HL-60/S4 treated with phorbol 12-myristate 13-acetate at 8.2 ng/mL for 4 days and 3 days (cell line): ENCODE results near the gene ST6GALNAC6.
"Not testable (repeated sequence)": the region's sequence is repeated elsewhere in the genome, so short reads cannot be mapped to it uniquely, and the experiment has no call there.

ENCODE experiments used
- in situ Hi-C: fragments of 300-500 bp; cut with MboI; formaldehyde crosslinking; loops from 2 replicates; pipeline ENCODE4 v1.15.0; 2022; ENCODE audit warnings: low sequenced_read_pairs

ST6GALNAC6 gene

DNA sequence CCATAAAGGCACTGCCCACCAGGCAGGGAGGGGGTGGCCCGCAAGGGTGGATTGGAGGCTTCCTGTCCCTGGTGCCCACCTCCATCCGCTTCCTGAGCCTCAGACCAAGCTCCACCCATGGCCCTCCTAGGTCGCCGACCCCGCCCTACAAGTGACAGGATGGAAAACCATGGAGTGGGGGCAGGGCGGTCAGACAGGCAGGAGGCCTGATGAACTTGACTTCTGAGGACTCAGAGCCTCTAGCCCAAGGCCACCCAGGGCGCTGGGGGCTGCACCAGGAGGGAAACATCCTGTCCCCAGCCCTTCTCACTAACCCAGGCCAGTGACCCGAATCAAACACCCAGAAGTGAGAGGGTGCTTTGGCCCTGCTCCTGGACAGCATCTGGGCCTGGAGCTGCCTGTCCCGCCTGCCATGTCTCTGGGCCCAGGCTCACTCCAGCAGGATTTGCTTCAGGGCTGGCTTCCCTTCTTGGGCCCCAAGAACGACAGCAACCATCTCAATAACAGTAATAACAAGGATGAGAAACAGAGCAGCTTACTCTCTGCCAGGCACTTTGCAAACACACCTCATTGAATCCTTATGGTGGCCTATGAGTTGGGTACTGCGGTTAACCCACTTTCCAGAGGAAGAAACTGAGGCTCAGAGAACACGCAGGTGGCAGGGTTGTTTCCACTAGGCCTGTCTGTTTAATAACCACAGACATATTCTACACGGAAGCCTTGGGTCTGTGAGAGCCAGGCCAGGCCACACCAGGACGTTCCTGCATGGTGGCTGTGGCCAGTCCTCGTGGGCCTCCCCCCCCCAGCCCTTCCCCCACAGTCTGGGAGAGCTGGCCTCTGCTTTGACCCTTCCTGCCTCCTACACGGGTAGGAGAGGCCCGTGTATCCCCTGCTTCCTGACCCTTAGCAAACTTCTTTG lies 4.4 kb upstream of the ST6GALNAC6 start:
- in situ Hi-C loops = no loop called here

DNA sequence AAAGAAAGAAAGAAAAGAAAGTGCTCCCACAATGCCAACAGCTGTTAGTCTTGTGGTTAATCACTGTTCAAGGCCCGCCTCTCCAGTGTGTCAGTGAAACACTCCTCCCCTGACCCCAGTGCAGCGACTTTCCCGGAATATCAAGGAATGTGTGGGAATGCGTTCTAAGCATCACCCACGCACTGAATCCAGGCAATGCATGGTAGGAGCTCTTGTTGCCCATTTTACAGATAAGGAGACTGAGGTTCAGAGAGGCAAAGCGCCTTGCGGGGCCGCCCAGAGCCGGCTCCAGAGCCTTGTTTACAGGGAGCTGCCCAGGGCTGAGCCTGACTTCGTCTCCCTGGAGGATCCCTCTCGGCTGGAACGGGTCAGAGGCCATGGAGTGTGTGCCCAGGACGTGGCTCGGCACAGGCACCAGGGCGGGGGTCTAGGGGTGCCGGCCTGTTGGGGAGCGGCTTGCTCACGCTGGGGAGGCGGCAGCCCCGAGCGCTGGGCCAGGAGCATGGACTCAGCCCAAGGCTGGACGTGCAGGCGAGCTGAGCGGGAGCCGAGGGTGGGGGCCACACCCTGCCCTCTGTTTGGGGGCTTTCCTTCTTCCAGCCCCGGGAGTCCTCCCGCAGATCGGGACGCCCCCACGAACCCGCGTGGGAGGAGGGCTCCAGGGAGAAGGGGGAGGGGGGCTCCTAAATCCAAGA lies 823 bp downstream of the ST6GALNAC6 start:
- in situ Hi-C loops = no loop called here

DNA sequence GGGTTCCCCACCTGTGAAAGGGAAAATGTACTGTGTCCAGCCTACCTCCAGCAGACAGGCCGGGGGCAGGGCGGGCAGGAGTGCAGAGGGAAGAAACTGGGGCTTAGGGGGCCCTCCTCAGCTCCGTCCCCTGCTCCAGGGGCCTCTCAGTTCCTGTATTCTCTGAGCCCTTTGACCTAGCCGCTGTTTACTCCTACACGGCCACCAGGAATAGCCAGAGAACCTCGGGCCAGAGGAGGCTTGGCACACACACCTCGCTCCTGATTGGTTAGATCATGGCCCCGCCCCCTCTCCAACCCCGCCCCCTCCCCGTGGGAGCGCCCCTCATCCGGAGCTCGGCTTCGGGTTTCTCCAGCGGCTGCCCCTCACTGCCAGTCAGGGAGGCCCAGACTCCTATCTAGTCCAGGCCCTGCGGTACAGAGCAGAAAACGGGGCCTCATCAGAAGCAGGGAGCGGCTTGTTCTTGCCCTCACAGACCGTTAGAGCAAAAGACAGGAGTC lies 2.2 kb downstream of the ST6GALNAC6 start:
- in situ Hi-C loops = no loop called here

DNA sequence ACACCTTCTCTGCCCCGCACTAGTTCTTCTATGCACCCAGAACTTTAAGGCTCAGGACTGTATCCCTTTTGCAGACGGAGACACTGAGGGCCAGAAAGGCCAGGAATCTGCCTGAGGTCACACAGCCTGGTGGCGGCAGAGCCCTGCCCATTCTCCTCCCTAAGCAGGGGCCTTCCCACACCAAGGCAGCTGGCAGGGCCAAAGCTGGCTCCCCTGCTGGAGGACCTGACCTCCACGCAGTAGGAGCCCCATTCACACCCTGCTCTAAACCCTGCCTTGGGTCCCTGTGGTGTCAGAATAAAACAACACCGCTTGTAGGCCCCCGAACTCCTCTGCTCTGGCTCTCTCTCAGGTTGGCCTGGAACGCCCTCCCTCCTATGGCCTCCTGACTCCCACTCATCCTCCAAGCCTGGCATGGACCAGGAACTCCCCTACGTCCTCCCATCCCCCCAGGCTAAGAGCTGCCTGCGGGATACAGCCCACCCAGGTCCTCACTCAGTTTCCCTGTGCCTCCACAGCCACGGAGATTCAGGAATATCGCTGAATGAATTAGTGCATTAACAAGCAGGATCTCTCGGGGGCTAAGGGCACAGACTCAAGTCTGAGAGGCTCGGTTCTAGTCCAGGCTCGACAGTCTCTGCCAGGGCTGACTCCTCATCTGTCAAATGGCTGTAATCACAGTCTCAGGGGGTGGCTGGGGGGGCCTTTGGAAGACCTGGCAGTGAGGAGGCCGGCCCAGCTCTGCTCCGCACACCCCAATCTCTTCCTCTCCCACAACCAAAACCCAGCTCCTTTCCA lies 2.8 kb downstream of the ST6GALNAC6 start:
- in situ Hi-C loops = no loop called here

DNA sequence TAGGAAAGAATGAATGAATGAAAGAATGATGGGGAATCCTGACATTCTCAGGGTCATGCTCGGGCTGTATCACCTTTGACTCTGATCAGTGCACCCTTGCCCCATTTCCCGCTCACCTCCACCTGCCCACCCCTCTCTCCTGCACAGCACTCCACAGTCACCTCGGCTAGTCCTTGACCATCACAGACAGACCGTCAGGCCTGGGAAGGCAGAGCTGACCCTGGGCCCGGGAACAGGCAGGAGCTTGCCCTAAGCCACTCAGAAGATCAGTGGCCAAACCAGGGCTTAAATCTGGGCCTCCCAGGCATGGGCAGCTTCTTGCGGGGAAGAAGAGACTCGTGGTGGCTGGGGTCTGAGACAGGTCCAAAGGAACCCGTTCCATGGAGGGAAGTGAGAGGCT lies 3.6 kb downstream of the ST6GALNAC6 start:
- in situ Hi-C loops = no loop called here

DNA sequence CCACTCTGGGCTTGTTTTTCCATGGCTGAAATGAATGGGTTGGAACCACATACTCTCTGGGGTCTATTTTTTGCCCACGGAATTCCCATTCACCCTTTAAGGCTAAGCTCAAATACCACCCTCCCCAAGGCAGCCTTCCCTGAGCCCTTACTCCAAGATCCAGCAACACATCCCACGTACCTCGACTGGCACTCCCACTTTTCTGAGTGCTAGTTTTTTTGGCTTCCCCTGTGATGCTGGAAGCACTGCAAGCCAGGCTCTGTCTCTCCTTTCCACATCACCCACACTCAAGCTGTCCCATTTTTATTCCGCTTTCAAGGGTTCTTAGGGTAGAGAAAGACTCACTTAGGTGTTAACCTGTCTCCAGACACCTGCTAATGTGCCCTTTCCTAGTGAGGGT lies 6.0 kb downstream of the ST6GALNAC6 start:
- in situ Hi-C loops = no loop called here

DNA sequence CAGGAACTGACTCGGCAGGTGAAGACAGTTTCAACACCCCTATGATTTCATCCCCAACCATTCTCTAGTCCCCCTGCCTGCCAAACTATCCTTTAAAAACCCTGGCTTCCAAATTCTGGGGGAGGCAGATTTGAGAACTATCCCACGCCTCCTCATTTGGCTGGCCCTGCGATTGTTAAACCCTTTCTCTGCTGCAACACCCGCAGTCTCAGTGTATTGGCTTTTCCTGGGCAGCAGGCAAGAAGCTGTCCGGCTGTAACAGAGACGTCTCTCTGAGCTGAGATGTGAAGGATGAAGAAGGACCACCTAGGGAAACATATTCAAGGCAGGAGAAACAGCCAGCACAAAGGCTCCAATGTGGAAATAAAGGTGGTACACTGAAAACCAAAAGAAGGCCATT lies 6.6 kb downstream of the ST6GALNAC6 start:
- in situ Hi-C loops = no loop called here

DNA sequence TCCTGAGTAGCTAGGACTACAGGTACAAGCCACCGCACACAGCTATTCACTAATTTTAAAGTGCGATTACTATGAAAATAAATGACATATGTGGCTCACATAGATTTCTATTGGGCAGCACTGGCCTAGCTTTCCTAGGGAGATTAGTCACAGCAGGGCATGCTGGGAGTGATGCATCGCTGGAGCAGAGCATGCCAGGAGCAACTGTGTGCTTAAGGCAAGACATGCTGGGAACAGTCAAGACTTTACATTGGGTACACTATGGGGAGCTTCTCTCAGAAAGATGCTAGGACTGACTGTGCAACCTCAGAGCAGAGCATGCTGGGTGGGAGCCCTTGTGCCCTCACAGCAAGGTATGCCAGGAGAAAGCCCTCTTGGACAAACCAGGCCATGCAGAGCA lies 9.3 kb downstream of the ST6GALNAC6 start:
- in situ Hi-C loops = no loop called here

DNA sequence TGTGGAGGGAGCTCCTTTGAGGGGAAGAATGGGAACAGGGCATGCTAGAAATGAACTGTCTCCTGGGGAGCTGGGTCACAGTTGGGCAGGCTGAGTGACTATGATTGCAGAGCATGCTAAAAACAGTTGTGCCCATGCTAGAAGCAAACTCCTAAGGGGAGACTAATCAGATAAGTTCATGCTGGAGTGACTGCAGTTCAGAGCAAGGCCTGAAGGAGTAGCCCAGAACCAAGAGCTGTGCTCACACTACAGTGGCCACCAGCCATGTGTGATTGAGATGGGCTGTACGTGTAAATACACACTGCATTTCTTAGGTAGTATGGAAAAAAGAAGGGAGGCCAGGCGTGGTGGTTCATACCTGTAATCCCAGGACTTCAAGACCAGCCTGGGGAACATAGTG lies 11.6 kb downstream of the ST6GALNAC6 start:
- in situ Hi-C loops = no loop called here

DNA sequence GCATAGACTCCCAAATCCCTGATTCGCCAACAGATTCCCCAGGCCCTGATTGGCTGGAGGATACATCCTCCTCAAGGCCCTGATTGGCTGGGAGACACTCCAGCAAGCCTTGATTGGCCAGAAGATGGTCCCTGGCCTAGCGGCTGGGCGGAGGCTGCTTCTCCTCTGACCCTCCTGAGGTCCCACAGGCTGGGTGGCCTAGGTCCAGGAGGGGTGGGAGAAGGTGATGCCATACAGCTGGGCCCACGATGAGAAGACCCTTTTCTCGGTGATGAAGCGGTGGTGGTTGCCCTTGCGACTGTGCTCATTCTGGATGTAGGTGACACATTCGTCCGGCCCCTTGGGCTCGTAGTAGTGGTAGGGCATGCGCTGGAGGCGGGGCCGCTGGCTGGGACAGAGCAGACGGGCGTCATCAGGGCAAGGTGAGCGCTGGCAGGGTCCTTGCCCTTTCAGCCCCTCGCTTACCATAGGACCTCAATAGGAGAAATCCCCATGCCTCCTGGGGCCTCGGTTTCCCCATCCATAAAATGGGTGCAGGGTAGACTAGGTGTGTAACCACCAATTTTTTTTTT lies 12.9 kb downstream of the ST6GALNAC6 start:
- in situ Hi-C loops = no loop called here

DNA sequence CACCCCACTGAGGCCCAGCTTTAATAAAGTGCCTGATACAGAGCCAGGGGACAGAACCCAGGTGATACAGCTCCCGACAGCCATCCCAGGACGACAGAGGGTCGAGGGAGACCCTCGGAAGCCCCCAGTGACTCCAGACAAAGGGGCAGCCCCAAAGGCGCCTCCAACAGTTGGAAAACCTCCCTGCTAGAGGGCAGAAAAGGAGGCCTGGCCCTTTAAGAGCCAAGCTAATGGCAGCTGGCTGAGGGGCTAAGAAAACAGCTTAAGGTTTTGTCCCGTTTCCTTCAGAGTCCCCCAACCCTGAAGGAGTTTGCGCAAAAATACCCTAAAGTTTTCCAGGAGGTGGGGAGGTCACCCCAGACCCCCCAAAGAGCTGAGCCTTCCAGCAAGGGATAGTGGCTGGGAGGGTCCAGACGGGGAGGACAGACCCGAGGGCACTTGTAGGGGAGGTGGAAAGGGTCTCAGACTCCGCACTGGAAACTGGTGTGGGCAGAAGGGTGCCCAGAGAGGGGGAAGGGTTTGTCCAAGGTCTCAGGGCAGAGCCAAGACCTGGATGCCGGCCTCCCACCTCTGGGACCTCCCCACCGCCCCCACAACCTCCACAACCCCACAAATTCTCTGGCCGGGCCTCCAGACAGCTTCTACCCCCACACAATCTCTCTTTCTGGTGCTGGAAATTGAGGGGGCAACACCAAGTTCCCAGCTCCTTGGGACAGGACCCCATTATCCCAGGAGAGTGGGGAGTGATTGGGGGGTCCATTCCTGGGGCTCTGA lies 13.7 kb downstream of the ST6GALNAC6 start:
- in situ Hi-C loops = no loop called here

DNA sequence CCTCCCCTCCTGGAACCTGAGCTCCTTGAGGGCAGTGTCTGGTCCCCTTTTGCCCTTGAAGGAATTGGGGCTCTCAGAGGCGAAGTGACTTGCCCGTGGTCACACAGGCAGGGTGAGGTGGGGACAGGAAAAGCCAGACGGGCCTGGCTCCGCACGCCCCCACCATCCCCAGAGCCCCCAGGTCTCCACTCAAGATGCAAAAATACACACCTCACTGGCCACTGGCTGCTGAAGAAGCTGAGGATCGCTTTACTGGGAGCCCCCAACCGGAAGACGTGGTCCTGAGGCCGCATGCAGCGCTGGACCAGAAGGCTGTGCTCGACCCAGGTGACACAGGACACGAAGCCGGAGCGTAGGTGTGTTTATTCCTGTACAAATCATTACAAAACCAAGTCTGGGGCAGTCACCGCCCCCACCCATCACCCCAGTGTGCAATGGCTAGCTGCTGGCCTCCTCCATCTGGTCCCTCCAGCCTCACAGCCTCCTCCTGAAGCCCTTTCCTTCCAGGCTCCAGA lies 14.4 kb downstream of the ST6GALNAC6 start:
- in situ Hi-C loops = no loop called here

DNA sequence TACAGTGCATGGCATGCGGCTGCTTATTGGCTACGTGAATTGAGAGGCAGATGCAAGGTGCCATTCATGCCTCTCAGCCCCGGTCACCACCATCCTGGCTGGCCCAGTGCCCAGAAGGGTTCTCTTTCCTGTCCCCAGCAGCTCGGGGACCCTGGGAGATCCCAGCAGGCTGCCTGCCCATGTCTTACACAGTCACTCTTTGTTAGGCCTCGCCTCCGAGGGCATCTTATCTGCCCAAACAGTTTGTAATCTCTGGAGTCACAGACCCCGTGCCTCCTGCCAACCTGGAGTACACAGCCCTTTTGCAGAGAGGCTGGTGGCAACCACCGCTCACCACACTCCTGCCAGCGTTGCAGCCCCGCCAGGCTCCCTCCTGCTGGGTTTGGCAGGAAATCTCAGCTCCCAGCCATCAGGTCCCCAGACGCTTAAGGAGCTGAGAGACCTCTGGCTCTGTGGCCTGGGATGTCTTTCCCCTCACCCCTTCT lies 14.9 kb downstream of the ST6GALNAC6 start:
- in situ Hi-C loops = no loop called here

DNA sequence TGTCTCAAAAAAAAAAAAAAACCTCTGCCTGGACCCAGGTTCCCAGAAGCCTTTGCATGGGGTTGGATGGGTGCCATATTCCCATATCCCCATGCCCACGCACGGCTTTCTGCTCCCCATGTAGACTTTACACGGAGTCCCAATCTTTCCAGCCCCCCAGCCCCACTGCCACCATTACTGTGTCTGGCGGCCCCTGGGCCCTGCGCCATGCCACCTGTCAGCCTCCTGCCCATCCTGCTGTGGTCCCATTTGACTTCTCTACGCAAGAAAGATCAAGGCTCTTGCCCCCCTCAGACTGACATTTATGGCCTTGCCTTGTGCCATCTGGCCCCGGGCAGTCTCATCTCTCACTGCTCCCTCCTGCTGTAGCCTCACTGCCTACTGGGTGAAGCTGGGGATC lies 15.4 kb downstream of the ST6GALNAC6 start:
- in situ Hi-C loops = no loop called here

DNA sequence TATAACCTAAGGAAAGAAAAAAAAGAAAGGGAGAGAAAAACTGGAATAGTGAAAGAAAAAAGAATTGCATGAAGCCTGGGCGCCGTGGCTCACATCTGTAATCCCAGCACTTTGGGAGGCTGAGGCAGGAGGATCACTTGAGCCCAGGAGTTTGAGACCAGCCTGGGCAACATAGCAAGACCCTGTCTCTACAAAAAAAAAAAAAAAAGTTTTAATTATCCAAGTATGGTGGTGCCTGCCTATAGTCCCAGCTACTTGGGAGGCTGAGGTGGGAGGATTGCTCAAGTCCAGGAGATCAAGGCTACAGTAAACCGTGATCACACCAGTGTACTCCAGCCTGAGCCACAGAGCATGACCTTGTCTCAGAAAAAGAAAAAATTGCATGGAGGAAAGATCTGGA lies 17.7 kb downstream of the ST6GALNAC6 start:
- in situ Hi-C loops = not testable (repeated sequence)

DNA sequence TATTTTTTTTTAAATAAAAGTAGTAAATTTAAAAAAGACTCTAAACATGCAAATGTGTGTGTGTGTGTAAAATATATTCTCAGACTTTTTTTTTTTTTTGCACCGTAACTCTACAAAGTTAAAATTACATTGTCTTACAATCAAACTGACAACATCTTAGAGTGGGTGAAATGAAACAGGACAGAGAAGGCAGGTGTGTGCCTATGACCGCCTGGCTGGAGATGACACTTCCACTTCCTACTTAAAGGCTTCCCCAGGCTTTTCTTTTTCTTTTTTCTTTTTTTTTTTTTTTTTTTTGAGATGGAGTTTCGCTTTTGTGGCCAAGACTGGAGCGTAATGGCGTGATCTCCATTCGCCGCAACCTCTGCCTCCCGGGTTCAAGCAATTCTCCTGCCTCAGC lies 19.3 kb downstream of the ST6GALNAC6 start:
- in situ Hi-C loops = no loop called here

DNA sequence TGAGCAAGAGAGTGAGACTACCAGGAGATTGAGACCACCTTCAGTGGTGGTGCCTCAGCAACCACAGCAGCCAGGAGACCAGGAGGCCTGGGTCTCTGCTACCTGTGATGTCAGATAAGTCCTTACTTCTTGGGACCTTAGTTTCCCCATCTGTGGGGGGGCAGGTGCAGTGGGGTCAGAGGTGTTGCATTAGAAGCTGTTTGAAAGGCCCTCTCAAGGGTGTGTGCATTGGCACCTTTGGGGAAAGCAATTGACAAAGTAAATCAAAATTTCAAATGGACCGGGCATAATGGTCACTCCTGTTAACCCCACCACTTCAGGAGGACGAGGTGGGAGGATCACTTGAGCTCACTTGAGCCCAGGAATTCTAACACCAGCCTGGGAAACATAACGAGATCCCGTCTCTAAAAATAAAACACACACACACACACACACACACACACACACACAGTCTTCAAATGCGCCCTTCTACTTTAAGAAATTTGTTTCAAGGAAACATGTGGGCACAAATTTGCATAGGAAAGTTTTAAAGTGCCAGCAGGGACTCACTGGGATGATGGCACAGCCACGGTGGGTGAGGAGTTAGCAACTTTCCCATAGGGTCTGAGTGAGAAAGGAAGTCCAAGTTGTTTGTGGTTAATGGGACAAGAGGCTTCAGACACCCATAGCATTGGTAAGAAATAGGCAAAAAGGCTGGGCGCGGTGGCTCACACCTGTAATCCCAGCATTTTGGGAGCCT lies 20.6 kb downstream of the ST6GALNAC6 start:
- in situ Hi-C loops = loop anchor here (10.0 kb wide), 2 partner anchors 56 to 144 kb away; partner anchors contain the start of genes DPM2, PIP5KL1 and TOR2A

DNA sequence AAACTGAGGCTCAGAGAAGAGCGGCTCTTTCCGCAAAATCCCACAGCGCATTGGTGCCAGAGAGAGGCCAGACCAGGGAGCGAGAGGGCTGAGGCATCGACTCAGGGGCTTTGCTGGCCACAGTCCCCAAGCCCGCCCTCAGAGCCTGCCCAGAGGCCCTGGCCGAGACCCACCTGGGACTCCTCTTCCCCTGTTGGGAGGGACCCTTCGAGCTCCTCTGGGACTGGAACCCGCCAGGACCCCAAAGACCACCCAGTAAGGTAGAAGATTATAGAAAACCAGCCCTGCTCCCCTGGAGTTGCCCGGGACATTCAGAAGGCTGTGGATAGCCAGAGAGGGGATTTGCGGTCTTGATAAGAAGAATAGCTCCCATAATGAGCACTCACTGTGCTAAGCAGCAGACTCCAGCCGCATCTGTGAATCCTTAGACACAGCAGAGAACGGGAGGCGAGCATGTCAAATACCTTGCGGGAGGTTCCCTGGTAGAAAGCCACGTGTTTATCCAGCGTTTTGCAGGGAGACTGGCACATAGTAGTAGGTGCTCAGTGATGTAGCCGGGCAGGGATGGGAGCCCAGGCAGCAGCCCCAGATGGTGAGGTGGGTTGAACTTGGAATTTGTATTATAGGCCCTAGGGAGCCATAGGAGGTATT lies 21.3 kb downstream of the ST6GALNAC6 start:
- in situ Hi-C loops = loop anchor here (10.0 kb wide), 2 partner anchors 57 to 143 kb away; partner anchors contain the start of genes DPM2, PIP5KL1 and TOR2A
